COLO668 (cell line): Measurements from ENCODE around the gene CACNA2D1.

Experiments
- DNase-seq: peaks from one replicate; lab custom pipeline; 2025; ENCODE audit not compliant: unreplicated experiment; lab: John Stamatoyannopoulos, UW

Gene CACNA2D1

GRCh38 chr7:82289152-82289535 lies 154.4 kb downstream of the CACNA2D1 start:
- no peak for DNase-seq

GRCh38 chr7:82286798-82287140 lies 156.8 kb downstream of the CACNA2D1 start:
- no peak for DNase-seq

- no peak for DNase-seq
Measured at GRCh38 chr7:82286096-82286797, 157.3 kb downstream of the CACNA2D1 start.

- no peak for DNase-seq
Measured at GRCh38 chr7:82284936-82285519, 158.5 kb downstream of the CACNA2D1 start.

GRCh38 chr7:82275342-82275741 lies 168.2 kb downstream of the CACNA2D1 start:
- no peak for DNase-seq

- DNase-seq: no peak
Measured at GRCh38 chr7:82274681-82275080, 168.9 kb downstream of the CACNA2D1 start.

- no peak for DNase-seq
Measured at GRCh38 chr7:82273886-82274285, 169.7 kb downstream of the CACNA2D1 start.

- DNase-seq: no peak
Measured at GRCh38 chr7:82270870-82271269, 172.7 kb downstream of the CACNA2D1 start.

GRCh38 chr7:82268632-82269031 lies 174.9 kb downstream of the CACNA2D1 start:
- DNase-seq: no peak

- no peak for DNase-seq
Measured at GRCh38 chr7:82266081-82266480, 177.5 kb downstream of the CACNA2D1 start.

- DNase-seq: no peak
Measured at GRCh38 chr7:82264783-82265305, 178.7 kb downstream of the CACNA2D1 start.

- no peak for DNase-seq
Measured at GRCh38 chr7:82263920-82264782, 179.4 kb downstream of the CACNA2D1 start.

- DNase-seq: no peak
Measured at GRCh38 chr7:82258181-82258580, 185.4 kb downstream of the CACNA2D1 start.

- DNase-seq: no peak
Measured at GRCh38 chr7:82257118-82257695, 186.4 kb downstream of the CACNA2D1 start.

- DNase-seq: no peak
Measured at GRCh38 chr7:82255706-82256105, 187.9 kb downstream of the CACNA2D1 start.

GRCh38 chr7:82250598-82250997 lies 193.0 kb downstream of the CACNA2D1 start:
- no peak for DNase-seq

- DNase-seq: no peak
Measured at GRCh38 chr7:82249979-82250378, 193.6 kb downstream of the CACNA2D1 start.

- DNase-seq: no peak
Measured at GRCh38 chr7:82247814-82248433, 195.7 kb downstream of the CACNA2D1 start.

- DNase-seq: no peak
Measured at GRCh38 chr7:82244947-82245517, 198.5 kb downstream of the CACNA2D1 start.

- no peak for DNase-seq
Measured at GRCh38 chr7:82241356-82241755, 202.2 kb downstream of the CACNA2D1 start.

GRCh38 chr7:82235713-82236112 lies 207.9 kb downstream of the CACNA2D1 start:
- DNase-seq: no peak
